ENCODE data around the gene RAP1GAP2. TPM values are rescaled to one million over a fixed set of nuclear protein-coding genes. Genes with fewer than 3 reads are reported as not detected.
A peak's percentile ranks its signal among the peaks of the same experiment; 100 is the strongest.

RAP1GAP2 gene
- total and polyA plus RNA-seq, 2 of the 8 experiments (the other 6 are each of a cell fraction or from before 2014, with no cell fraction given), result 24.0 to 63.8 TPM

DNA sequence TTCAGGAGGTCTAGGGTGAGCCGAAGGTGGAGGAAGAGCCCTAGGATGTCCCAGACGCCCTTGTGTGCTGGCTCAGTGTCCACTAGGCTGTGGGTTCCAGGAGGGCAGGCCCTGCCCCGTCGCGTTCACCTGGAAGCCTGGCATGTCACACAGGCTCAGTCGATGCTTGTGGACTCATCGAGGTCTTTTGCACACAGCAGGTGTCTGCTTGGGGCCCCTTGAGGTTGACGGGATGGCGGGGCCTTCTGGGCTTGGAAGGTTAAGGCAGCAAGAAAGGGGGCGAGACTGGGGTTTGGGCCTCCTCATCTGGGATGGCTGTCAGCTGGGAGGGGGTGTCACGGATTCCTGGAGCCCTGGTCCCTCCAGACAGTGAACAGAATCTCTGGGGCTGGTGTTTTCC, 1.9 kb downstream of the RAP1GAP2 start:
- Histone ChIP-seq H3K18ac (ENCODE audit: extremely low read depth, low read length) (no peak overlapping the region), H3K4me1 (replicated peaks in 1 of 4; ENCODE audit: control insufficient read depth in 3 of 4, insufficient read depth in 4 of 4, low read length in 3 of 4) (peaks cover 0 to 8% (median 4%) of the 10 kb centered on the region in 4 experiments; a peak in 4 of 7 replicates), H3K14ac (ENCODE audit: insufficient read length) (no peak overlapping the region), H3K36me3 (ENCODE audit: control insufficient read depth in 2 of 4, insufficient read depth in 4 of 4, low read length in 3 of 4) (no peaks in the 10 kb centered on the region), H3K4ac (replicated peaks; ENCODE audit: insufficient read length, low read depth, low read length) (no peak overlapping the region), H4K8ac (ENCODE audit: extremely low read depth, insufficient read depth, low read length) (no peak overlapping the region), H3K9ac (replicated peaks in 1 of 4; ENCODE audit: extremely low read depth in 1 of 4, low read depth in 3 of 4, low read length in 3 of 4) (no peak overlapping the region), H3K23ac (ENCODE audit: insufficient read length) (no peak overlapping the region), H2BK120ac (replicated peaks; ENCODE audit: low read depth, low read length) (no peak overlapping the region), H3K79me2 (ENCODE audit: control insufficient read depth in 1 of 2, insufficient read depth in 2 of 2, low read length in 2 of 2) (no peaks in the 10 kb centered on the region), H4K20me1 (replicated peaks in 1 of 2; ENCODE audit: control insufficient read depth in 1 of 2, insufficient read depth in 2 of 2, low read length in 2 of 2) (peaks cover 0 to 9% of the 10 kb centered on the region in 2 experiments), H2BK15ac (ENCODE audit: low read length) (no peak overlapping the region), H2BK12ac (ENCODE audit: low read depth, low read length) (no peak overlapping the region), H2AFZ (ENCODE audit: low read length) (no peak overlapping the region), H2BK20ac (ENCODE audit: low read length) (no peak overlapping the region), H4K5ac (ENCODE audit: insufficient read length, low read depth, low read length) (no peak overlapping the region), H3K9me3 (ENCODE audit: insufficient read depth in 2 of 2, low read depth in 1 of 2, low read length in 1 of 2) (no peaks in the 10 kb centered on the region), H2AK5ac (ENCODE audit: low read depth, low read length) (no peak overlapping the region), H3K27me3 (replicated peaks in 1 of 4; ENCODE audit: control insufficient read depth in 3 of 4, extremely low read depth in 1 of 4, insufficient read depth in 3 of 4, low read length in 3 of 4) (no peaks in the 10 kb centered on the region), H3K4me2 (ENCODE audit: insufficient read depth in 1 of 2, low read depth in 2 of 2, low read length in 2 of 2) (no peak overlapping the region), H3K27ac (ENCODE audit: low read depth, low read length) (no peak overlapping the region), H4K91ac (replicated peaks; ENCODE audit: insufficient read length, low read length) (no peak overlapping the region), H3K23me2 (ENCODE audit: low read depth, low read length) (no peaks in the 10 kb centered on the region), H3K56ac (replicated peaks; ENCODE audit: insufficient read length, low read depth, low read length) (no peak overlapping the region), H3K4me3 (ENCODE audit: extremely low read depth in 1 of 4, insufficient read depth in 2 of 4, low read depth in 3 of 4, low read length in 4 of 4) (no peak overlapping the region), H2BK5ac (ENCODE audit: low read depth, low read length) (0 out of 2 replicates have a peak overlapping the region, but pooled peaks have one; percentile 30), H3K79me1 (ENCODE audit: low read depth, low read length) (no peaks in the 10 kb centered on the region; the same call in 1 of the 2 replicates)
- DNase-seq (ENCODE audit: low read depth in 1 of 2, low spot score in 2 of 2) (no peak), FAIRE-seq (no peak)
- CTCF ChIA-PET (ENCODE audit: partially characterized antibody), result interaction anchor here (1.0 to 1.6 kb wide), 2 partner anchors 10 to 215 kb away, joined by 4 to 5 read pairs; no protein-coding TSS in a partner anchor
- 79% methylated on average over 10 of the region's 11 CpGs; no CpG with 5 or more reads in 1 of the 2 experiments for WGBS, 2 experiments (ENCODE audit: extremely low coverage in 1 of 2, insufficient coverage in 1 of 2, insufficient read length in 1 of 2, insufficient replicate concordance in 2 of 2, low coverage in 1 of 2, low lambda C conversion rate in 2 of 2, missing lambda C conversion rate in 1 of 2)
- TF ChIP-seq CHD2 (IDR thresholded peaks at IDR 0.05; ENCODE audit: low read length) (no peak), CBX5 (IDR thresholded peaks at IDR 0.05; ENCODE audit: low read depth, low read length) (no peak), CHD1 (IDR thresholded peaks at IDR 0.05; ENCODE audit: low read depth, low read length) (no peak), RFX5 (IDR thresholded peaks at IDR 0.05; ENCODE audit: borderline replicate concordance, low read depth, low read length) (no peak)
- POLR2A ChIA-PET (ENCODE audit: partially characterized antibody), result interaction anchor here (1.2 kb wide), 1 partner anchor 76 kb away, joined by 3 read pairs; no protein-coding TSS in a partner anchor
